Hematopoietic multipotent progenitor cell treated with erythropoietin and hydrocortisone succinate and interleukin-3 and kit ligand, for 17 days (in vitro differentiated cells): ENCODE results near the gene CFAP410.
"Not testable (repeated sequence)": the region's sequence is repeated elsewhere in the genome, so short reads cannot be mapped to it uniquely, and the experiment has no call there.

Experiments
- DNase-seq: peaks from one replicate; pipeline ENCODE4 v3.0.0-alpha.2; 2015; ENCODE audit warnings: low spot score

CFAP410 gene

DNA sequence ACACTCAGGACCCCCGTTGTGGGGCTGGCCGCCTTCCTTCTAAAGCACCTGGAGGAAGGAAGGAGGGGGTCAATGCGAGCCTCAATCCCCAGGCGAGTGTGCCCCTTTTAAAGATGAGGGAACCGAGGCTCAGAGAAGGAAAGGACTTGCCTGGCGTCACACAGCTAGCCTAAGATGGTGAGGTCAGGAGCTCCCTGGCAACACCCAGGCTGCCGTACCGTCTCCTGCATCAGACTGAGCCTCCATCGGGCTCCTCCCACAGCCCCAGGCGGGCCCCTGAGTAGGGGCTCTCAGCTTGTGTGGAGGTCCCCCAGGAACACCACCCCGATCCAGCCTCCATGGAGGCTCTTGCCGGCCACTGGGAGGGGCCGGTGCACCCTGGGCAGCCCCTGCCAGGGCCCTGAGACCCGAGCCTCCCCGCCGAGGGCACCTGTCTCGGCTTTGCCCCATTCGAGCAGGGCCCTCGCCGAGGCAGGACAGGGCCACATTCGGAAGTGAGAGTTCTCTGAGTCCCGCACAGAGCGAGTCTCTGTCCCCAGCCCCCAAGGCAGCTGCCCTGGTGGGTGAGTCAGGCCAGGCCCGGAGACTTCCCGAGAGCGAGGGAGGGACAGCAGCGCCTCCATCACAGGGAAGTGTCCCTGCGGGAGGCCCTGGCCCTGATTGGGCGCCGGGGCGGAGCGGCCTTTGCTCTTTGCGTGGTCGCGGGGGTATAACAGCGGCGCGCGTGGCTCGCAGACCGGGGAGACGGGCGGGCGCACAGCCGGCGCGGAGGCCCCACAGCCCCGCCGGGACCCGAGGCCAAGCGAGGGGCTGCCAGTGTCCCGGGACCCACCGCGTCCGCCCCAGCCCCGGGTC lies 53.8 kb downstream of the CFAP410 start, which contains the start of gene AIRE:
Gene AIRE (plus strand): TSS at position 739 of the 855 bp plus-strand sequence. CDS start 131 bp downstream, outside the sequence.
- DNase-seq, result no peak

DNA sequence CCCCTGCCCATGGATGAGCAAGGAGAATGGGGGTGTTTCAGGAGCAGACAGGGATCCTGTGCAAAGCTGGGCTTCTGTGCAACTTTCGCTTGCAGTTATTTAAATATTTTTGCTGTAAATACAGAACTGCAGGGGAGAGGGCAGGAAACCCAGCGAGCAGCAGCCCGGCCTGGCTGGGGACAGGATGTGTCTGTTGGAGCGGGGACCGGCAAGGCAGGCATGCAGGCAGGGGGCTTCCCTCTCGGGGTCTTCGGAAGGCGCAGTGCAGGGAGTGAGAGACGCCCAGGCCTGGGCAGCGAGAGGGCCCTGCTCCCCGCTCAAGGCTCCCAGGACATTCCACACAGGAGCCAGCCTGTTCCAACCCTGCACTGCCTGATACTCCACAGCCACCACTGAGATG lies 55.2 kb downstream of the CFAP410 start:
- DNase-seq, result no peak

DNA sequence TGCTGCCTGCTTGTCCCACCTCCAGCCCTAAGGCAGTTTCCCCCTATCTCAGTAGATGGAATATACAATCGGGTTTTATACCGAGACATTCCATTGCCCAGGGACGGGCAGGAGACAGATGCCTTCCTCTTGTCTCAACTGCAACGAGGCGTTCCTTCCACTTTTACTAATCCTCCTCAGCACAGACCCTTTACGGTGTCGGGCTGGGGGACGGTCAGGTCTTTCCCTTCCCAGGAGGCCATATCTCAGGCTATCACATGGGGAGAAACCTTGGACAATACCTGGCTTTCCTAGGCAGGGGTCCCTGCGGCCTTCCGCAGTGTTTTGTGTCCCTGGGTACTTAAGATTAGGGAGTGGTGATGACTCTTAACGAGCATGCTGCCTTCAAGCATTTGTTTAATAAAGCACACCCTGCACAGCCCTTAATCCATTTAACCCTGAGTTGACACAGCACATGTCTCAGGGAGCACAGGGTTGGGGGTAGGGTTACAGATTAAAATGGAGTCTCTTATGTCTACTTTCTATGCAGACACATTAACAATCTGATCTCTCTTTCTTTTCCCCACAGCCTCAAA lies 55.9 kb downstream of the CFAP410 start:
- DNase-seq, result not testable (repeated sequence)

DNA sequence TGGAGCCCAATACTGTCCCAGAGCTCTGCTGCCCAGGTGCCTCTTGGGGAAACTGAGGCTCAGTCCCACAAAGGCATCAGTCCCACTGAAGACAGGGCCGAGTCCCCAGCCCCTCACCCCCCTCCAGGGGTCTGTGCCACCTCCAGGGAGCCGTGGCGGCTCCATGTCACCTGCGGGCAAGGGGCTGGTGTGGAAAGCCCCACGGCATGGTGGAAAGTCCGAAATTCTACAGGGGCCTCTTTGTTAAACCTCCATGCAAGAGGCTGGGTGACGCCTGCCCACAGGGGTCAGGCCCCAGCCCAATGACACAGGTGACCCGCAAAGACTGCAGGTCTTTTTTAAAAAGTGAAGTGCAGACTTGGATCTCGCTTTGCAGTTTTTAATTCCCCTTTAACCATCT lies 56.8 kb downstream of the CFAP410 start:
- DNase-seq, result no peak

DNA sequence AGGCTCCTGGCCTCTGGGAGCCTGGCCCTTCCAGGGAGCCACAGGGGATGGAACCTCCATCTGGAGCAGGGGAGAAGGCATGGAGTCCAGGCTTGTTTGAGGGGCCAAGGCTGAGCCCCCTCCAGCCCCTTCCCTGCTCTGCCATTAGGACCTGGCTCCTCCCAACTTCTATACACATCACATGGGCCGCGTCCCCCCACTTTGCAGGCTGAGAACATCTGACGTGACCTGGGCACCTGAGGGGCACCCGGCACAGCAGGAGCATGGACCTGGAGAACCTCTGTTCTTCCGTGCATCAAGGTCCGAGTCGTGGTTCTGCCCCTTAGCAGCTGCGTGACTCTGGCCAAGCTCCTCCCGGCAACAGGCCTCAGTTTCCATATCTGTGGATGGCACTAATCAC lies 57.4 kb downstream of the CFAP410 start:
- DNase-seq, result no peak

DNA sequence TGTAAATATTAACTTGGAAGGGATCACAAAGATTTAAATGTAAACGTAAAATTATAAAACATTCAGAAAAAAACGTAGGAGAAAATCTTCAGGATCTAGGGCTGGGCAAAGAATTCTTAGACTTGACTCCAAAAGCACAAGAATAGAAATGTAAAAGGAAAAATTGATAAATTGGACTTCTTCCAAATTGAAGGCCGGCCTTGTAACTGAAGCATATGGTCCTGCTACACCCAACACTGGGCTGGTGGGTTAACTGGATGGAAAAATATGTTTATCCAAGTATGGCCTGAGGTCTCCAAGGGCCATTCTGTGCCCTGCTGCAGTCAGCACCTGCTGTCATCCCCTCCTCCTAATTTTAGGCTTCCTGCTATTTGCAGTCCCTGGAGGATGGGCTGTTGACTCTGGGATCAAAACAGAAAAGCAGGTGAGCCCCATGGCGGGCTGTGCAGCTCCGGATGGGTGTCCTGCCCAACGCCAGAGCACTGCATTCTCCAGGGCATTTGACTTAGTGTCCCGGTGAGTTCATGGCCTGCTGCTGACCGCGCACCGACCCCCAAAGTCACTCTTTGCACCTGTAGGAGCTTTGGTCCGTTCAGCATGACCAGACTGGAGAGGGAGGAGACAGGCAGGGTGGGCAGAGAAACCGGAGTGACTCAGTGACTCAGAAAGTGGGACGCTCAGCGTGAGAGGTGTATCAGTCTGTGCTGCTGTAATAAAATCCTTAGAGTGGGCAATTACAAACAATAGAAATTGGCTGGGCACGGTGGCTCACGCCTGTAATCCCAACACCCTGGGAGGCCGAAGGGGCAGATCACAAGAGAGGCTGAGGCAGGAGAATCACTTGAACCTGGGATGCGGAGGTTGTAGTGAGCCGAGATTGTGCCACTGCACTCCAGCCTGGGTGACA lies 59.6 kb downstream of the CFAP410 start:
- no peak for DNase-seq
